Activated CD4-positive, alpha-beta T cell treated with anti-CD3 and anti-CD28 coated beads, Interleukin-2, amount 10 ng/mL, durations not matched to agents 24 days and 14 days (primary cell): Measurements from ENCODE around the gene KDM4C. TPM values are rescaled to one million over a fixed set of nuclear protein-coding genes. Genes with fewer than 3 reads are reported as not detected.
A peak's percentile ranks its signal among the peaks of the same experiment; 100 is the strongest.

Source experiments
- DNase-seq: peaks from one replicate; pipeline ENCODE4 v3.0.0; 2022
- H3K27ac Mint-ChIP-seq: one replicate; pipeline ENCODE4 v1.8.0; 2022; ENCODE audit warnings: mild to moderate bottlenecking, mixed read lengths
- H3K27me3 Mint-ChIP-seq: one replicate; pipeline ENCODE4 v1.8.0; 2022; ENCODE audit warnings: mixed read lengths
- H3K36me3 Mint-ChIP-seq: one replicate; pipeline ENCODE4 v1.8.0; 2022; ENCODE audit warnings: low read depth, mild to moderate bottlenecking, mixed read lengths
- H3K4me1 Mint-ChIP-seq: one replicate; pipeline ENCODE4 v1.8.0; 2021; ENCODE audit warnings: mixed read lengths
- H3K4me3 Mint-ChIP-seq: one replicate; pipeline ENCODE4 v1.8.0; 2022; ENCODE audit warnings: mild to moderate bottlenecking, moderate library complexity, mixed read lengths
- H3K9me3 Mint-ChIP-seq: one replicate; pipeline ENCODE4 v1.8.0; 2021; ENCODE audit warnings: mixed read lengths
- intact Hi-C: fragments of 100-400 bp; cut with micrococcal nuclease; formaldehyde crosslinking; loops from one replicate; pipeline ENCODE4 v1.15.1; 2023
- total RNA-seq: library from RNA; stranded (reverse); gene quantifications from 2 replicates; pipeline ENCODE4 v1.2.3, GENCODE V29; 2022

KDM4C gene
- total RNA-seq, 1 donor from 2014 or later = 39.8 TPM

DNA sequence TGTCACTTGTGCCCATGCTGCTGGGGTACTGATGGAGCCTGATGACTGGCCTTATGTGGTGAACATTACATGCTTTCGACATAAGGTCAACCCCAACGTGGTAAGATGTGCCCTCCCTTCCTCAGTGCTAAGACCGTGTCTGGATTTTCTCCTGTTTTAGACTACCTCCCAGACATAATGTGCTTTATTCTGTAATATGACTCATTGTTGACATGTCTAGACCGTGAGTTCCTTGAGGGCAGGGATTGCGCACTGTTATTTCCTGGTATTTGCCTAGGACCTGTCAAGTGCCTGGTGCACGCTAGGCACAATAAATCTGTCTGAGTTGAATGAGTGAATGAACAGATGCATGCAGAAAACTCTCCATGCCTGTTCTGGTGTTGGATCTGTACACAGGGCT is 346.0 kb downstream of the KDM4C start:
- DNase-seq = no peak
- H3K27me3 Mint-ChIP-seq = no peaks in the 10 kb centered on the region
- intact Hi-C loops = no loop called here
- no peaks in the 10 kb centered on the region for H3K4me1 Mint-ChIP-seq
- no peak overlapping the region for H3K27ac Mint-ChIP-seq
- H3K4me3 Mint-ChIP-seq = no peak overlapping the region
- peaks cover 55% of the 10 kb centered on the region for H3K36me3 Mint-ChIP-seq
- H3K9me3 Mint-ChIP-seq = peaks cover 3% of the 10 kb centered on the region

DNA sequence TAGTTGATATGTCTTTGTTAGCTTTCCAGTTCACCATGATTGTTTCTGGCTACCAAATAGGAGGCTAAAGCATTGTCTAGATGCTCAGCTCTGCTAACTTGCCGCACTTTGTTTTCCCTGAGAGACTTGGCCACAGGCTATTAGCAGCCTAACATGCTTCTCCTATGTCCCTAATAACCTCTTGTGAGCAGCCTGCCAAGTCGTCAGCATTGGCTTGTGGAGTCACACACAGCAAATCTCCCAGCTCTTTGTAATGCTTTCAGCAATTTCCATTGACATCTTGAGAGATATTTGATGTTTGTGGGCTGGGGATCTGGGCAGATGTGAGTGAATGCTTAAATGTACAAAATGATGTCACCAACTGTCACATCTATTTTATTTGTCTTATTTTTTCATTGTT is 346.9 kb downstream of the KDM4C start:
- no peaks in the 10 kb centered on the region for H3K4me1 Mint-ChIP-seq
- no peak overlapping the region for H3K27ac Mint-ChIP-seq
- intact Hi-C loops = no loop called here
- H3K36me3 Mint-ChIP-seq = peaks cover 52% of the 10 kb centered on the region
- H3K9me3 Mint-ChIP-seq = peaks cover 2% of the 10 kb centered on the region
- DNase-seq = no peak
- no peaks in the 10 kb centered on the region for H3K27me3 Mint-ChIP-seq
- no peak overlapping the region for H3K4me3 Mint-ChIP-seq

- Mint-ChIP-seq H3K27me3 (no peaks in the 10 kb centered on the region), H3K9me3 (peaks cover 6% of the 10 kb centered on the region), H3K4me1 (no peaks in the 10 kb centered on the region), H3K4me3 (no peak overlapping the region), H3K27ac (no peak overlapping the region), H3K36me3 (peaks cover 56% of the 10 kb centered on the region)
- intact Hi-C loops = no loop called here
- no peak for DNase-seq
Measured at GRCh38 chr9:7105095-7105494, 347.3 kb downstream of the KDM4C start.

DNA sequence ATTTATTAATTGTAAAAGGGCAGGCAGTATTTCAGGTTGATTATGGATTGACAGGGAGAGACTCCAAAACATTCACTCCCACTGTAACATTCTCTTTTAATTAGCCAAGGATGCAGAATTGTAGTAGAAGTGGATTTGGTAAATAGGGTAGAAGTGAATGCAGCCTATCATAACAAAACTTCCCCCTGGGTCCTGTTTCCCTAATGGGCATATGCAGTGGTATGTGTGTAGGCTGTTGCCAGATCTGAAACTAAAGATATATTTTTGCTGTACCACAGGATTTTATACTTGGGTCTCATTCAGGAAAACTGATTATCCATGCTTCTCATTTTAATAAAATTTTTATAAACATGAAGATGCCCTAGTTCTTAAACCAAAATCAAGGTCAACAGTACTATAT is 351.2 kb downstream of the KDM4C start:
- Mint-ChIP-seq H3K27ac (no peak overlapping the region), H3K27me3 (no peaks in the 10 kb centered on the region), H3K9me3 (peaks cover 6% of the 10 kb centered on the region), H3K4me3 (no peak overlapping the region), H3K36me3 (peaks cover 56% of the 10 kb centered on the region), H3K4me1 (peaks cover 3% of the 10 kb centered on the region)
- intact Hi-C loops = no loop called here
- no peak for DNase-seq

- no peak overlapping the region for H3K4me3 Mint-ChIP-seq
- no peaks in the 10 kb centered on the region for H3K27me3 Mint-ChIP-seq
- H3K9me3 Mint-ChIP-seq = peaks cover 6% of the 10 kb centered on the region
- no peak for DNase-seq
- H3K27ac Mint-ChIP-seq = no peak overlapping the region
- H3K4me1 Mint-ChIP-seq = peaks cover 3% of the 10 kb centered on the region
- peaks cover 41% of the 10 kb centered on the region for H3K36me3 Mint-ChIP-seq
- intact Hi-C loops = no loop called here
Measured at GRCh38 chr9:7111413-7111812, 353.6 kb downstream of the KDM4C start.

DNA sequence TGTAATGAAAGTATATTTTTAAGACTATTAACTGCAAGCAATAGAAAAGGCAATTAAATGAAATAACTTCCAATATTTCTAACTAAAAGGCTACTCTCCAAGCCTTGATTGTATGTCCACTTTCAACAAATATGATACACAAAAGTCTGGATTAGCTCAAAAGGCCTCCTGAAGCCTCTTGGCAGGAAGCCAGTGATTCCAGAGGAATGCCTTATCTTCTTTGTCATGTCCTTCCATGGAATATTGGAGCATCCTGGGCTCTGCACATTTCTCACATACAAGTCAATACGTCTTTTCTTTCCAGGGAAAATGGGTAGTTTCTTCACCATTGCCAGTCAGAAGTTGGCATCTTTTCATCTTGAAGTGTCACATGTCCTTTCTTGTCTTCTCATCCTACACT is 357.8 kb downstream of the KDM4C start:
- Mint-ChIP-seq H3K4me3 (no peak overlapping the region), H3K27me3 (no peaks in the 10 kb centered on the region), H3K36me3 (peaks cover 22% of the 10 kb centered on the region), H3K27ac (no peak overlapping the region), H3K4me1 (peaks cover 8% of the 10 kb centered on the region), H3K9me3 (no peaks in the 10 kb centered on the region)
- no peak for DNase-seq
- intact Hi-C loops = no loop called here

- Mint-ChIP-seq H3K27me3 (no peaks in the 10 kb centered on the region), H3K27ac (no peak overlapping the region), H3K4me1 (peaks cover 13% of the 10 kb centered on the region), H3K9me3 (no peaks in the 10 kb centered on the region), H3K36me3 (peaks cover 18% of the 10 kb centered on the region), H3K4me3 (no peak overlapping the region)
- no peak for DNase-seq
- intact Hi-C loops = no loop called here
Measured at GRCh38 chr9:7117676-7118561, 360.1 kb downstream of the KDM4C start.

GRCh38 chr9:7118633-7119032 is 360.9 kb downstream of the KDM4C start:
- peaks cover 15% of the 10 kb centered on the region for H3K4me1 Mint-ChIP-seq
- intact Hi-C loops = no loop called here
- H3K27me3 Mint-ChIP-seq = no peaks in the 10 kb centered on the region
- H3K4me3 Mint-ChIP-seq = no peak overlapping the region
- no peak for DNase-seq
- no peaks in the 10 kb centered on the region for H3K9me3 Mint-ChIP-seq
- no peak overlapping the region for H3K27ac Mint-ChIP-seq
- H3K36me3 Mint-ChIP-seq = peaks cover 24% of the 10 kb centered on the region

DNA sequence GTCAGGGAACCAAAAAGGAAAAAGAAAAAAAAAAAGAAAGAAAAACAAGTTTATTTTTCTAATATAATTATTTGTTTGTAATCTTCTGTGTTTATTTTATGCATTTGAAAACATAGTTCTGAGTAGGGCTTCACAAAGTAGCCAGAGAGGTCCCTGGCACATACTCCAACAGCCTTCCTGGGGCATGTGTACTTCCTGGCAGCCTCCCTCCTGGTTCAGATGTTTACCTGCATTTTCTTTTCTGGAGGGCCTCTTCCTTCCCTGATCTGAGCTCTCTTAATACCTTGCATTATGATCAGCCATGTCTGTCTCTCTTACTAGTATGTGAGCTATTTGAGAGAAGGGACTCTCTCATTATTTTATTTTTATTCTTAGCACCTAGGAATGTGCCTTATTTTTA is 361.8 kb downstream of the KDM4C start:
- H3K36me3 Mint-ChIP-seq = peaks cover 25% of the 10 kb centered on the region
- H3K27ac Mint-ChIP-seq = no peak overlapping the region
- peaks cover 15% of the 10 kb centered on the region for H3K4me1 Mint-ChIP-seq
- intact Hi-C loops = no loop called here
- H3K4me3 Mint-ChIP-seq = no peak overlapping the region
- no peaks in the 10 kb centered on the region for H3K27me3 Mint-ChIP-seq
- no peak for DNase-seq
- H3K9me3 Mint-ChIP-seq = no peaks in the 10 kb centered on the region

DNA sequence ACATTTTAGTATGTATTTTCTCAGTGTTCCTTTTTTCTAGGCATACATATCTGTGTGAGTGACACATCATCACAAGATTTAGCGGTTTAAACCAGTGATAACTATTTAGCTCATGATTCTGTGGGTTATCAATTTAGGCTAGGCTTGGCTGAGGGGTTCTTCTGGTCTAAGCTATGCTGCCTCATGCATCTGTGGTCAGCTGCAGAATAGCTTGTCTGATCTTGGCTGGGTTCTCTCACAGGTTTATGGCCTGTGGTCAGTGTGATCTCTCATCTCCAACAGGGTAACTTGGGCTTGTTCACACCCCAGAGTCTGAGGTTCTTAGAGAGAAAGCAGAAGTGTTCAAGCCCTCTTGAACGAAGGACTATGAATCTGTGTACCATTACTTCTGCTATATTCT is 363.3 kb downstream of the KDM4C start:
- DNase-seq = no peak
- Mint-ChIP-seq H3K4me1 (peaks cover 19% of the 10 kb centered on the region), H3K27ac (peak overlapping the region; percentile 26), H3K9me3 (no peaks in the 10 kb centered on the region), H3K36me3 (peaks cover 32% of the 10 kb centered on the region), H3K27me3 (no peaks in the 10 kb centered on the region), H3K4me3 (no peak overlapping the region)
- intact Hi-C loops = no loop called here

DNA sequence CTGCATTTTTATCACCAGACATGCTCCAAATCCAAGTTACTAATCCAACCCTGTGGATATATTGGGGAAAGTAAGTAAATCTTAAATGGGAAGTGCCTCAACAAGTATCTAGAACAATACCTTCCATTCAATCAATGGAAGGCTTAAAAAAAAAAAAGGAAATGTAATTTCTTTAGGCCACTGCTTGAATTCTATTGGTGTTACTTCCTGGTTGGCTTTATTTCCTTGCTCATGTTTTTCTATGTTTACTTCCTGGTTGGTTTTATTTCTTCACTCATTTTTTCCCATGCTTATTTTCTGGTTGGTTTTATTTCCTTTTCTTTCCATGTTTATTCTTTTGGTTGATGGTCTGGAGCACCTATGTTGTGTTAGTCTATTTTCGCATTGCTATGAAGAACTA is 363.9 kb downstream of the KDM4C start:
- Mint-ChIP-seq H3K4me1 (peaks cover 20% of the 10 kb centered on the region), H3K9me3 (peaks cover 1% of the 10 kb centered on the region), H3K27me3 (no peaks in the 10 kb centered on the region), H3K36me3 (peaks cover 33% of the 10 kb centered on the region), H3K27ac (no peak overlapping the region), H3K4me3 (no peak overlapping the region)
- no peak for DNase-seq
- intact Hi-C loops = no loop called here

- H3K27me3 Mint-ChIP-seq = no peaks in the 10 kb centered on the region
- no peak for DNase-seq
- peaks cover 23% of the 10 kb centered on the region for H3K4me1 Mint-ChIP-seq
- H3K9me3 Mint-ChIP-seq = peaks cover 5% of the 10 kb centered on the region
- no peak overlapping the region for H3K27ac Mint-ChIP-seq
- intact Hi-C loops = no loop called here
- H3K4me3 Mint-ChIP-seq = no peak overlapping the region
- H3K36me3 Mint-ChIP-seq = peaks cover 47% of the 10 kb centered on the region
Measured at GRCh38 chr9:7123743-7124142, 366.0 kb downstream of the KDM4C start.

DNA sequence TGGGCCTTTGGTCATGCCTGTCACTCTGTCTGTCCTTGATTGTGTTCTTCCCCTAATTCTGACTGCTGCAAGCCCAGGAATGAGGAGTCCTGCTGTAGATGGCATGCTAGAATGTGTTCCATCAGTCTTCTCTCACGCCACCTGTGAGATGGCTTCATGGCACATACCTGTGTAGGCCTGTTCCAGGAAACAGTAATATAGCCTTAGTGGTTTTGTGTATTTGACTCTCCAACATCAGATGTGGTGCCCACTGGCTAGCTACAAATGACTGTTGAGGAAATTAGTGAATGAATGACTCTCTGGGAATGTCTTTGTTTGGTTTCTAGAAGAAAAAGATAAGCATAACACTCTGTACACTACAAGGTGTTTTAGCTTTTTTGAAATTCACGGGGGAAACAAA is 367.5 kb downstream of the KDM4C start:
- no peak for DNase-seq
- no peak overlapping the region for H3K4me3 Mint-ChIP-seq
- H3K4me1 Mint-ChIP-seq = peaks cover 22% of the 10 kb centered on the region
- intact Hi-C loops = no loop called here
- H3K27ac Mint-ChIP-seq = no peak overlapping the region
- H3K9me3 Mint-ChIP-seq = peaks cover 5% of the 10 kb centered on the region
- no peaks in the 10 kb centered on the region for H3K27me3 Mint-ChIP-seq
- H3K36me3 Mint-ChIP-seq = peaks cover 53% of the 10 kb centered on the region

DNA sequence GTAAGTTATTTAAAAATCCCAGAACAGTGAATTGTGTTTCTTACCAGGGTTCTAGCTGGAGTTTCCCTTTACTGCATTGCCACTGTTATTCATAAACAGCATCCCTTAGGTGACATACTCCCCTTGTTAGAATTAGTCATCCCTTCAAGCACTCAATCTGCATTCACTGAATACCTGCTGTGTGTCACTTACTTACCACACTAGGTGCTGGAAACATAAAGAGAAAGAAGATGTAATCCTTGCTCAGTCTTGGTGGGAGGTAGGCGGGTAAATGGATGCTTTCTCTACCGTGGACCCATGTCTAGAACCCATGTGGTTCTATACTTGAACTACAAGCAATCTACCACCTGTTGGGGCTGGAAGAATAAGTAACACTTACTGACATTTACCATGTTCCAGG is 371.6 kb downstream of the KDM4C start:
- intact Hi-C loops = no loop called here
- Mint-ChIP-seq H3K9me3 (peaks cover 5% of the 10 kb centered on the region), H3K27me3 (no peaks in the 10 kb centered on the region), H3K4me1 (peaks cover 12% of the 10 kb centered on the region), H3K4me3 (no peak overlapping the region), H3K36me3 (peaks cover 52% of the 10 kb centered on the region), H3K27ac (no peak overlapping the region)
- DNase-seq = no peak
